Measurements from ENCODE around the gene ZNF611. TPM values are rescaled to one million over a fixed set of nuclear protein-coding genes. Genes with fewer than 3 reads are reported as not detected.

The ZNF611 gene
- total RNA-seq, 4 donors from 2014 or later: 7.2 to 29.7 (median 25.0) TPM

DNA sequence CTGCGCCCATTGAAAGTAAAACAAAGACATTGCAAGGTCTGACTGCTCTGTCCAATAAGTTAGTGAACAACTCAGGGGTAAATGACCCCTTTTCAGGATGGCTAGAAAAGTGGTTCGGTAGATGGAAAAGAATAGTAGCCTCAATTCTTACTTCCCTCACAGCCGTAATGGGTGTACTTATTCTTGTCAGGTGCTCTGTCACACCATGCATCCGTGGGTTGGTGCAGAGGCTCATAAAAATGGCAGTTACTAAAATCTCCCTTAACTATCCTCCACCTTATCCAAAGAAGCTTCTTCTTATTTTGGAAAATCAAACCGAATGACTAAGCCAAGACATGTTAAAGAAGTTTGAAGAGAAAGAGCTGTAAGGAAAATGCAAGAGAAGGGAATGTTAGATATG, 65.3 kb downstream of the ZNF611 start:
- H3K27me3 ChIP-seq: no peaks in the 10 kb centered on the region
- H3K4me1 ChIP-seq: no peaks in the 10 kb centered on the region
- no peaks in the 10 kb centered on the region for H3K36me3 ChIP-seq
- TF ChIP-seq POLR2A (IDR thresholded peaks at IDR 0.05): no peak
- TF ChIP-seq, protein P1, sequence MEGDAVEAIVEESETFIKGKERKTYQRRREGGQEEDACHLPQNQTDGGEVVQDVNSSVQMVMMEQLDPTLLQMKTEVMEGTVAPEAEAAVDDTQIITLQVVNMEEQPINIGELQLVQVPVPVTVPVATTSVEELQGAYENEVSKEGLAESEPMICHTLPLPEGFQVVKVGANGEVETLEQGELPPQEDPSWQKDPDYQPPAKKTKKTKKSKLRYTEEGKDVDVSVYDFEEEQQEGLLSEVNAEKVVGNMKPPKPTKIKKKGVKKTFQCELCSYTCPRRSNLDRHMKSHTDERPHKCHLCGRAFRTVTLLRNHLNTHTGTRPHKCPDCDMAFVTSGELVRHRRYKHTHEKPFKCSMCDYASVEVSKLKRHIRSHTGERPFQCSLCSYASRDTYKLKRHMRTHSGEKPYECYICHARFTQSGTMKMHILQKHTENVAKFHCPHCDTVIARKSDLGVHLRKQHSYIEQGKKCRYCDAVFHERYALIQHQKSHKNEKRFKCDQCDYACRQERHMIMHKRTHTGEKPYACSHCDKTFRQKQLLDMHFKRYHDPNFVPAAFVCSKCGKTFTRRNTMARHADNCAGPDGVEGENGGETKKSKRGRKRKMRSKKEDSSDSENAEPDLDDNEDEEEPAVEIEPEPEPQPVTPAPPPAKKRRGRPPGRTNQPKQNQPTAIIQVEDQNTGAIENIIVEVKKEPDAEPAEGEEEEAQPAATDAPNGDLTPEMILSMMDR (IDR thresholded peaks at IDR 0.05): no peak
- no peak overlapping the region for H3K27ac ChIP-seq
- no peak for DNase-seq
- no peak overlapping the region for H3K4me3 ChIP-seq
- intact Hi-C loops (cut with DNase I; ENCODE audit: low total_unique reads): no loop called here
- H3K9me3 ChIP-seq: no peaks in the 10 kb centered on the region

DNA sequence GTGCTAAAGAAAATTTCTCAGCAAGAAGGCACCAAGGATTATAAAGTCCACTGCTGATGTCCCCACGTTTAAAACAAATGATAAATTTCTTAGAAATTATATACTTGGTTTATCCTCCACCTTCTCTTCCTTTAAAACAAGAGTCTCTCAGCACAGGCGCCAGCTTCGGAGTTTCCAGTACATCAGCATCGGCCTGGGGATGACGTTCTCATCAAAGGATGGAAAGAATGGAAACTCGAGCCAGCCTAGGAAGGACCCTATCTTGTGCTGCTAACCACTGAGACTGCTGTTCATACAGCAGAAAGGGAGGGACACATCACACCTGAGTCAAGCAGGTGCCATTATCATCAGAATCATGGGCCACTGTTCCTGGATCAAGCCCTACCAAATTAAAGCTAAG, 66.9 kb downstream of the ZNF611 start:
- no peak overlapping the region for H3K4me3 ChIP-seq
- intact Hi-C loops (cut with DNase I; ENCODE audit: low total_unique reads): no loop called here
- H3K4me1 ChIP-seq: no peaks in the 10 kb centered on the region
- TF ChIP-seq POLR2A (IDR thresholded peaks at IDR 0.05): no peak
- TF ChIP-seq, protein P1 (IDR thresholded peaks at IDR 0.05): no peak
- H3K27ac ChIP-seq: no peak overlapping the region
- no peaks in the 10 kb centered on the region for H3K9me3 ChIP-seq
- no peak for DNase-seq
- H3K36me3 ChIP-seq: no peaks in the 10 kb centered on the region
- H3K27me3 ChIP-seq: no peaks in the 10 kb centered on the region

DNA sequence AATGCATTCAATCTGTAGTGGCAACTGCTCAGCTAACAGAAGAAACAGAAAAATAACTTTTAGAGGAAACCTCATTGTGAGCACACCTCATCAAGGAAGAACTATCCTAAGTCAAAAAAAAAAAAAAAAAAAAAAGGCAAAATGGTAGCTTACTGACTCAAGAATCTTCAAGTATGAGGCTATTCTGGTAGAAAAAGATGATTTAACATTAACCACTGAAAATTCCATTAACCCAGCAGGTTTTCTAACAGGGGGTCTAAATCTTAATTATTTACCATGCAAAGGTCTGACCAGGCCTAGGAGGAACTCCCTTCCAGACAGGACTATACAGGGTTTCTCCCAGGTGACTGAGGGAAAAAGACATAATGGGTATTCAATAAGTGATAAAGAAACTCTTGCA, 68.3 kb downstream of the ZNF611 start:
- Histone ChIP-seq H3K27ac (no peak overlapping the region), H3K36me3 (no peaks in the 10 kb centered on the region), H3K4me1 (no peaks in the 10 kb centered on the region), H3K9me3 (no peaks in the 10 kb centered on the region), H3K27me3 (no peaks in the 10 kb centered on the region), H3K4me3 (no peak overlapping the region)
- DNase-seq: no peak
- TF ChIP-seq POLR2A (IDR thresholded peaks at IDR 0.05): no peak
- TF ChIP-seq, protein P1 (IDR thresholded peaks at IDR 0.05): no peak
- intact Hi-C loops (cut with DNase I; ENCODE audit: low total_unique reads): no loop called here

DNA sequence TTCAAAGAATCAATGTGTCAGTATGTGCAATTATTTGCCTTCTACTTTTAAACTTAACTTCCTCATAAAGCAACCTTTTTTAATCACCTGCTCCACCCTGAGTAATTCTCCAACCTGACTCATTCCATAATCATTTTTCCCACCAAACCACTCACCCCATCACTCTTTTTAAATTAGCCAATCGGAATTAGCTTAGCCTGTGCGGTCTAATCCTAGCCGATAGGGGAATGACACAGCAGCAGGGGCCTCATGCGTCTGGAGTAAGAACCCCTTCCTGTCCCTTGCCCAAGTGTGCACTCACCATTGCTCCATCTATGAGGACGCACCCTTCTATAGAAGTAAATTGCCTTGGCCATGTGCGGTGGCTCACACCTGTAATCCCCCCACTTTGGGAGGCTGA, 69.3 kb downstream of the ZNF611 start:
- Histone ChIP-seq H3K9me3 (no peaks in the 10 kb centered on the region), H3K4me3 (no peak overlapping the region), H3K36me3 (no peaks in the 10 kb centered on the region), H3K27me3 (no peaks in the 10 kb centered on the region), H3K4me1 (no peaks in the 10 kb centered on the region), H3K27ac (no peak overlapping the region)
- intact Hi-C loops (cut with DNase I; ENCODE audit: low total_unique reads): no loop called here
- TF ChIP-seq, protein P1 (IDR thresholded peaks at IDR 0.05): no peak
- no peak for TF ChIP-seq POLR2A (IDR thresholded peaks at IDR 0.05)
- DNase-seq: no peak

DNA sequence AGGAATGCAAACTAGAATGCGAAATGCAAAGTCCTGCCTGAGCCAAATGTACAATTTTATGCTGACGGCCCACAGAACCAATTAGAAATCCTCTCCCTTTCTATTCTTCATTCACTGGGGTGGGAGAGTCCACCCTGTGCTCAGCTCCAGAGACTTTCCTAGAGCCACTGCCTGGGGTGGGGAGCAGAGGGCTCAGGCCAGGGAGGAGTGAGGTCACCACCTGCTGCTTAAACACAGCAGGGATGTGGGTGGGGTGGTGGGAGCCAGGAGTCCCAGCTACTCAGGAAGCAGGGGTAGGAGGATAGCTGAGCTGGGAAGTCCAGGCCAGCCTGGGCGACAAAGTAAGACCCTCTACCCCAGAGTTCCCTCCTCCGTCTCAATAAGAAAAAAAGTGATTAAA, 69.8 kb downstream of the ZNF611 start:
- H3K27ac ChIP-seq: no peak overlapping the region
- no peaks in the 10 kb centered on the region for H3K27me3 ChIP-seq
- H3K4me1 ChIP-seq: no peaks in the 10 kb centered on the region
- no peaks in the 10 kb centered on the region for H3K36me3 ChIP-seq
- no peak for DNase-seq
- intact Hi-C loops (cut with DNase I; ENCODE audit: low total_unique reads): no loop called here
- no peak overlapping the region for H3K4me3 ChIP-seq
- no peaks in the 10 kb centered on the region for H3K9me3 ChIP-seq
- no peak for TF ChIP-seq POLR2A (IDR thresholded peaks at IDR 0.05)
- TF ChIP-seq, protein P1 (IDR thresholded peaks at IDR 0.05): no peak
